Measurements from ENCODE around the gene BLACAT1.

GRCh38 chr1:205452364-205452763 is 3.5 kb downstream of the BLACAT1 start:
- no peak for TF ChIP-seq POLR2A (conservative IDR thresholded peaks at IDR 0.05)
- no peak for TF ChIP-seq CREB1 (IDR thresholded peaks at IDR 0.05)
- no peak for TF ChIP-seq CREB1 (CRISPR knock-in tag; IDR thresholded peaks at IDR 0.05)
- TF ChIP-seq NFYB (IDR thresholded peaks at IDR 0.05; ENCODE audit: extremely low read depth, insufficient read length), result no peak
- no peak for TF ChIP-seq ZNF780A (CRISPR knock-in tag; IDR thresholded peaks at IDR 0.05)
- TF ChIP-seq ETS1 (conservative IDR thresholded peaks at IDR 0.05; ENCODE audit: control insufficient read depth, low read depth, low read length), result no peak
